ENCODE data around the gene BMAL1. TPM values are rescaled to one million over a fixed set of nuclear protein-coding genes. Genes with fewer than 3 reads are reported as not detected.

BMAL1 gene
- total RNA-seq, 1 donor from 2014 or later, result 18.8 TPM

DNA sequence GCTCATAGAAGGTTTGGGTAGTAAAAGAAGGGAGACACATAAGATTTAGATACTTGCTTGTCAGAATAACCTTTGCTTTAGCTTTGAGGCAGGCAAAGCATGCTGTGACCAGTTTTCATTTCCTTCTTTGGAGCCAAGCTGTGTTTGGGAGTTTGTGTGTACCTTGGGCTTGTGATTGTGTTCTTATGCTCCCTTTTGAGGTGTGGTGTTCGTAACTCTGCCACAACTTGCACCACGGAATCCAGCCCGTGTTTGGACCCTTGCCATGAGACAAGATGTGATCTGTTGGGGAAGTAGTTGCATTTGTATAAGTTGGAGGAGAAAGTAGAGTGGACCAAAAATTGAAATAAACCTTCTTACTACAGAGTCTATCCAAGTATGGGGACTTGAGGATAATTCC is 34.0 kb downstream of the BMAL1 start:
- Histone ChIP-seq H3K4me3 (ENCODE audit: low read length in 3 of 3) (no peak overlapping the region), H3K9me3 (ENCODE audit: control insufficient read depth in 3 of 3, low read length in 3 of 3) (no peaks in the 10 kb centered on the region), H3K9ac (ENCODE audit: low read depth in 1 of 3, low read length in 3 of 3) (no peak overlapping the region), H3K36me3 (ENCODE audit: control insufficient read depth in 3 of 3, insufficient read depth in 3 of 3, low read length in 3 of 3) (peaks cover 0 to 5% (median 1%) of the 10 kb centered on the region in 3 donors), H3K27ac (ENCODE audit: low read depth, low read length) (no peak overlapping the region), H3K27me3 (ENCODE audit: control insufficient read depth in 3 of 3, insufficient read depth in 3 of 3, low read length in 3 of 3) (no peaks in the 10 kb centered on the region), H3K4me1 (ENCODE audit: control insufficient read depth in 3 of 3, insufficient read depth in 3 of 3, low read length in 3 of 3) (peaks cover 47 to 79% (median 52%) of the 10 kb centered on the region in 3 donors)

DNA sequence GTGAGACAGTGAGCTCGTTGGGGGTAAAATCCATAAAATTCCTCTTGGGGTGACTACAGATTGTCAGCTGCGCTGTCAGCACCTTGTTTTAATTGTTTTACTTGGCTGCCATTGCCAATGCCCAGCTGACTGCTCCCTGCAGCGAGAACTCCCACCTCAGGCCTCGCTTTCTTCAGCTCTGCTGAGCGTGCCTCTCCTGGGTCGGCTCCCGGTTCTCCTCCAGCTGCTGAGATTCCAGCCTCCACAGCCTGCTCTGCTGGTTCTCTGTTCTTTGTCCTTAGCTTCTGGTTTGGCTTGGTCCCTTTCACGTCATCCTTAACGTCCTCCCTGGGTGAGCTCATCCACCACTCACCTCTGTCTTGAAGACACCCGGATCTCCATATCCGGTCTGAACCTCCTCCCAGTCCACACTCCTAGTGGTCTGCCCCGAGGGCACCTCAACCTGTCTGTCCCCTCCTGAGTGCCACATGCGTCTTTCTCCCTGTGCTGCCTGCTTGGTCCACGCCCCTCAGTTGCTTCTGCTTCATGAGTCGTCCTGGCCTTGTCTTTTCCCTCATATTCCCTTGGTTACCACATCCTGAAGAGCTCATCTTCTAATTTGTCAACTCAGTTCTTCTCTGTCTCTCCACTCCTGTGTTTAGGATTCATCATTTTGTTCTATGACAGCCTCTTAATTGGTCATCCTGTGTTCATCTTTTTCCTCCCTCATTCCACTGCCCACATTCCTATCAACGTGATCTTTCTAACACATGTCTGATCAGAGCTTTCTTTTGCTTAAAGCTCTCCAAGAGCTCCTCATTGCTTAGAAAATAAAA is 35.6 kb downstream of the BMAL1 start:
- Histone ChIP-seq H3K9me3 (ENCODE audit: control insufficient read depth in 3 of 3, low read length in 3 of 3) (no peaks in the 10 kb centered on the region), H3K36me3 (ENCODE audit: control insufficient read depth in 3 of 3, insufficient read depth in 3 of 3, low read length in 3 of 3) (peaks cover 0 to 5% (median 1%) of the 10 kb centered on the region in 3 donors), H3K27me3 (ENCODE audit: control insufficient read depth in 3 of 3, insufficient read depth in 3 of 3, low read length in 3 of 3) (no peaks in the 10 kb centered on the region), H3K4me3 (ENCODE audit: low read length in 3 of 3) (no peak overlapping the region), H3K9ac (ENCODE audit: low read depth in 1 of 3, low read length in 3 of 3) (no peak overlapping the region), H3K4me1 (ENCODE audit: control insufficient read depth in 3 of 3, insufficient read depth in 3 of 3, low read length in 3 of 3) (peaks cover 45 to 76% (median 48%) of the 10 kb centered on the region in 3 donors), H3K27ac (ENCODE audit: low read depth, low read length) (no peak overlapping the region)

DNA sequence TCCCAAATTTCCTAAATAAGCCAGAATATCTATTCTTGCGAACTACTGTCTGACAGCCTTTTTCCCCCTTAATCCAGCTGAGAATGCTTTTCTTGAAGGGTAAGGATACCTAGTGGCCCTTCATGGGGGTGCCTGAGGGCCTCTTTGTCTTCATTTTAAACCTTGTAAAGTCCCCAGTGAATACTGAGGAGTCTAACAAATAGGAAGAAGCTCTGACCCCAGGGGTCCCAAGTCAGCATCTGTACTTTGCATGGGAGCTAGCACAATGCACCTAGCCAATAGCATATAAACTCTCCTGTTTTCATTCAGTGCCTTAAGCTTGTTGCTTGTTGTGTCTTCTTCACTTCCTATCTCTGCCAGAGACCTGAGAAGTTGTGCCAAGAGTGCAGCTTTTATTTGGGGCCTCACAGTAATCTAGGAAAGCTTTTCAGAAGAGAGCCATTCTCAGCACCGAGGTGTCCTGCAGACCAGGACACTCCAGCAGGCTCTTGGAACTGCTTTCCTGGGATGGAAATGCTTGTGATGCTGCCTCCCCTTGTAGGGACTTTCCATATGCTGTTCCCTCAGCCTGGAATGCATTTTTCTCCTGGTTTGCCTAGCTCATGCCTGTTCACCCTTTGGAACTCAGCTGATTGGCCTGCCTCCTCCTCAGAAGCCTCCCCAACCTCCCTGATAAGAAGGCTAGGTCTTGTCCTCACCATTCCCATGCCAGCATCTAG is 37.2 kb downstream of the BMAL1 start:
- no peaks in the 10 kb centered on the region for H3K27me3 ChIP-seq (ENCODE audit: control insufficient read depth in 3 of 3, insufficient read depth in 3 of 3, low read length in 3 of 3)
- peaks cover 45 to 78% (median 60%) of the 10 kb centered on the region in 3 donors for H3K4me1 ChIP-seq (ENCODE audit: control insufficient read depth in 3 of 3, insufficient read depth in 3 of 3, low read length in 3 of 3)
- H3K27ac ChIP-seq (ENCODE audit: low read depth, low read length), result no peak overlapping the region

DNA sequence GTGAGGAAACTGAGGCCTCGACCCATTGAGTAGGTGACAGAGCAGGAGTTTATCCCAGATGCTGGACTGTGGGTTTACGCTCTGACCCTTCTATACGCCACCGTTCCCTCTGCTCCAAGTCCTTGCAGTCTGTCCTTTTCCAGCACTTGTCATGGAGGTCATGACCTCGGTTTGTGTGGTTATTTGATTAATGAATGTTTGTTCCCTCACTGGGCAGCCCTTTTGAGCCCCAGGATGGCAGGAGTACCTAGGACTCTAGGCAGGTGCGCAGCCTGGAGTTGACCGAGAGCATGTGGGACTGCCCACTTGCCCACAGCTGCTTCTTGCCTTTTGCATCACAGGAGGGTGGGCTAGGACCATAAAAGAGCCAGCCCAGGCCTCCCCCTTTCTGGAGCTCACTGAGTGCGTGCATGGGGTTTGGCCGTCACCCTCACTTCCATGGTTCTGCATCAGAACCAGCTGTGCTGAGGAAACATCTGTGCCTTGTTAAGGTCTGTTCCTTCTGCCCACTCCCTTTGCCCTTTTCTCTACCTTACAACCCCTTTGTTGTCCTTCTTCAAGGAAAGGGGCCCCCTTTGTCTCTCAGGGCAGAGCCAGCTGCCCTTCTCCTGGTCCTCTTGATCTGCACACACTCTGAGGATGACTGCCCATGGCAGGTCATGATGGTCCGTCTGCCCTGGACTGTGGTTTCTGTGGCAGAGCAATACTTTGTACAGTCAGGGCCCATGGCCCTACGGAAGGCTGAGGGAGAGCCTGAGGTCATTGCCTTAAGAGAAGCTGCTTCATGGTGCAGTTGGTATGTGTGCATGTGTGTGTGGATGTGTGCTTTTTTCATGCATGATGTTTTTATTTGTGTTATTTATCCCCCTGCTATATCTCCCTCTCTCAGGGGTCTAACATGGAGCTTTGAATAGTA is 38.2 kb downstream of the BMAL1 start:
- H3K9me3 ChIP-seq (ENCODE audit: control insufficient read depth in 3 of 3, low read length in 3 of 3), result no peaks in the 10 kb centered on the region
- no peak overlapping the region for H3K9ac ChIP-seq (ENCODE audit: low read depth in 1 of 3, low read length in 3 of 3)
- H3K4me1 ChIP-seq (ENCODE audit: control insufficient read depth in 3 of 3, insufficient read depth in 3 of 3, low read length in 3 of 3), result peaks cover 48 to 73% (median 63%) of the 10 kb centered on the region in 3 donors
- no peak overlapping the region for H3K4me3 ChIP-seq (ENCODE audit: low read length in 3 of 3)
- peak overlapping the region; percentile 6 for H3K27ac ChIP-seq (ENCODE audit: low read depth, low read length)
- H3K36me3 ChIP-seq (ENCODE audit: control insufficient read depth in 3 of 3, insufficient read depth in 3 of 3, low read length in 3 of 3), result peaks cover 0 to 5% (median 0%) of the 10 kb centered on the region in 3 donors
- H3K27me3 ChIP-seq (ENCODE audit: control insufficient read depth in 3 of 3, insufficient read depth in 3 of 3, low read length in 3 of 3), result no peaks in the 10 kb centered on the region

More for the DNA sequence above, 37.2 kb downstream of the BMAL1 start:
- no peaks in the 10 kb centered on the region for H3K9me3 ChIP-seq (ENCODE audit: control insufficient read depth in 3 of 3, low read length in 3 of 3)
- peaks cover 0 to 5% (median 1%) of the 10 kb centered on the region in 3 donors for H3K36me3 ChIP-seq (ENCODE audit: control insufficient read depth in 3 of 3, insufficient read depth in 3 of 3, low read length in 3 of 3)
- H3K9ac ChIP-seq (ENCODE audit: low read depth in 1 of 3, low read length in 3 of 3), result no peak overlapping the region
- no peak overlapping the region for H3K4me3 ChIP-seq (ENCODE audit: low read length in 3 of 3)

DNA sequence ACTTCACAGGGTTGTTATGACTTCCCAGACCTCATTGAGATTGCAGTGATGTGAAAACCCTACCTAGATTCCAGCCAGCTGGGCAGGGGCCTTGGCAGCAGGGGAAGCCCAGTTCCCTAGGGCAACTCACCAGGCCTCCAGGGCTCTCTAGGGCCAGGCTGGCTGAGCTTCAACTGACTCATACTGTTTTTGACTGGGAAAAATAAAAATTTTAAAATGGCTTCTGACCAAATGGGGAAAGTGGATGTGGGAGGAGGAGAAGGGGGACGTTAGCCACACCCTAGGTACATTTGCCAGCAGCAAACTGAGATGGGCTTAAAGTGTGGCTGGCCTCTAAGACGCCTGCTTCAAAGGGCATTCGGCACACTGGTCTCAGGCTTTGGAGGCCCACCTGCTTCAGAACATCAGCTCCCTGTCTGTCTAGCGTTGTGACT is 39.0 kb downstream of the BMAL1 start:
- peak overlapping the region in 1 of 3 donors; percentile 36 for H3K9ac ChIP-seq (ENCODE audit: low read depth in 1 of 3, low read length in 3 of 3)
- H3K4me1 ChIP-seq (ENCODE audit: control insufficient read depth in 3 of 3, insufficient read depth in 3 of 3, low read length in 3 of 3), result peaks cover 48 to 66% (median 61%) of the 10 kb centered on the region in 3 donors
- no peaks in the 10 kb centered on the region for H3K9me3 ChIP-seq (ENCODE audit: control insufficient read depth in 3 of 3, low read length in 3 of 3)
- peaks cover 0 to 4% (median 0%) of the 10 kb centered on the region in 3 donors for H3K36me3 ChIP-seq (ENCODE audit: control insufficient read depth in 3 of 3, insufficient read depth in 3 of 3, low read length in 3 of 3)
- no peaks in the 10 kb centered on the region for H3K27me3 ChIP-seq (ENCODE audit: control insufficient read depth in 3 of 3, insufficient read depth in 3 of 3, low read length in 3 of 3)
- peak overlapping the region; percentile 6 for H3K27ac ChIP-seq (ENCODE audit: low read depth, low read length)
- H3K4me3 ChIP-seq (ENCODE audit: low read length in 3 of 3), result no peak overlapping the region

DNA sequence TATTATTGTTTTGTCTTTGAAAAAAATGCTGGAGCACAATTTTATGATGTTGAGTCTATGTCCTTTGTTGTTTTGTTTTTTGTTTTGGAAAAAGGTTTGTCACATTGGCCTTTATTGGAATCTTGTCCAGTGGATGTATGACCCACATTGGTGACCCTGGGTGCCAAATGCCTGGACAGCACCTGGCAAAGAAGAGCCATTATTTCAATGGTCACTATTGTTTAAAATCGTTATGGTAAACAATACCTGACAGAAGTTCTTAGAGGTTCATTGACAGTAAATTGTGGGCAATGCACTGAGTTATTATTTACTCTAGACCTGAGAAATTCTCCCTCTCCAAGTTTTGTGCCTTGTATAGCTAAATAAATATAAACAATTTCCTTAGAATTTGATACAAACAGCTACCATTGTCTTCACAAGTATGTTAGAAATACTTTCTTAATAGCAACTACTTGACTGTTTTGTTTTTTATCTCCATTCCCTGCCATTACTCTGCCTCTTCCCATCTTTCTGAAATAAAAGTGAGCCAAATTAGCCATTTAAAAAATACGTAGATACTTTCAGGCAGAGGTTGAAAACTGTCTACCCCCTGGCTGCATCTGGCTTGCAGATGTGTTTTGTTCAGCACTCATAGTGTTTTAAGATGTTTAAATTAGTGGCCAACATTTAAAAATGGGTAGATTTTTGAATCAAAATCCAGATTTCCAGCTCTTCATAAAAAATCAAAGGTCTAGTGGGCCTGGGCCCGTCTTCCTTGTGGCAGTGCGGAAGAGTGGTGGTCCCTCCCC is 39.9 kb downstream of the BMAL1 start:
- Histone ChIP-seq H3K9ac (ENCODE audit: low read depth in 1 of 3, low read length in 3 of 3) (no peak overlapping the region), H3K4me1 (ENCODE audit: control insufficient read depth in 3 of 3, insufficient read depth in 3 of 3, low read length in 3 of 3) (peaks cover 41 to 64% (median 61%) of the 10 kb centered on the region in 3 donors), H3K4me3 (ENCODE audit: low read length in 3 of 3) (no peak overlapping the region), H3K9me3 (ENCODE audit: control insufficient read depth in 3 of 3, low read length in 3 of 3) (no peaks in the 10 kb centered on the region), H3K27me3 (ENCODE audit: control insufficient read depth in 3 of 3, insufficient read depth in 3 of 3, low read length in 3 of 3) (no peaks in the 10 kb centered on the region), H3K27ac (ENCODE audit: low read depth, low read length) (no peak overlapping the region), H3K36me3 (ENCODE audit: control insufficient read depth in 3 of 3, insufficient read depth in 3 of 3, low read length in 3 of 3) (peaks cover 0 to 2% (median 0%) of the 10 kb centered on the region in 3 donors)

DNA sequence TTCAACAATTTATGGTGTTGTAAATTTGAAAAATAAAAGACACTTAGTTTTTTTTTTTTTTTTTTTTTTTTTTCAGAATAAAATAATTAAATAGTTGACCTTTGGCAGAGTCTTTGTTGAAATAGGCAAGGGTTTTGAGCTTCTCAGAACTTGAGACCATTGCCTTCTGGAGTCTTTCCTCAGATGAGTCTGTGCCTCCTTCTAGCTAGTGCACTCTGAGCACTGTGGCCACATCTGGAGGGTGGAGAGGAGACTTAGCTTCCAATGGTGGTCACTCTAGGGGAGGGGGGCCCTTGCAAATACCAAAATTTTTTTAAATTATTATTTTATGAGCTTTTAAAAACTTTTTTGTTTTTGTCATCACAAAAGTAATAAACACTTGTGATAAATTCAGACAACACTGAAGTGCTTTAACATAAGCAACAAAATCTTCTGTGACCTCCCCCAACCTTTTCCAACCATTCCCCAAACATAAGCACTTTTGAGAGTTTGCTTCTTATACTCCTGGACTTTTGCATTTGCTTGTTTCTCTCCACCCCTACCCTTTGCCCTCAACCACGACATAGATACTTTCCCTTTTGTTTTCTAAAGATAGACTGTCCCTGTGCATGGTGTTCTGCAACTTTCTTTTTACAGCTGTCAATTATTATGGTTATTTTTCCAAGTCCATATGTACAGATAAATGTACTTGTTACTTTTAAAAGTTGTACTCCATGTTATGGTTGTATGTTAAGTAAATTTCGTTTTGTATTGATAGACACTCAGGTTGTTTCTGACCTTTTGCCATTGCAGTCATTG is 41.1 kb downstream of the BMAL1 start:
- Histone ChIP-seq H3K4me3 (ENCODE audit: low read length in 3 of 3) (no peak overlapping the region), H3K4me1 (ENCODE audit: control insufficient read depth in 3 of 3, insufficient read depth in 3 of 3, low read length in 3 of 3) (peaks cover 37 to 59% (median 58%) of the 10 kb centered on the region in 3 donors), H3K27ac (ENCODE audit: low read depth, low read length) (no peak overlapping the region), H3K9ac (ENCODE audit: low read depth in 1 of 3, low read length in 3 of 3) (no peak overlapping the region), H3K36me3 (ENCODE audit: control insufficient read depth in 3 of 3, insufficient read depth in 3 of 3, low read length in 3 of 3) (no peaks in the 10 kb centered on the region), H3K9me3 (ENCODE audit: control insufficient read depth in 3 of 3, low read length in 3 of 3) (no peaks in the 10 kb centered on the region), H3K27me3 (ENCODE audit: control insufficient read depth in 3 of 3, insufficient read depth in 3 of 3, low read length in 3 of 3) (no peaks in the 10 kb centered on the region)

DNA sequence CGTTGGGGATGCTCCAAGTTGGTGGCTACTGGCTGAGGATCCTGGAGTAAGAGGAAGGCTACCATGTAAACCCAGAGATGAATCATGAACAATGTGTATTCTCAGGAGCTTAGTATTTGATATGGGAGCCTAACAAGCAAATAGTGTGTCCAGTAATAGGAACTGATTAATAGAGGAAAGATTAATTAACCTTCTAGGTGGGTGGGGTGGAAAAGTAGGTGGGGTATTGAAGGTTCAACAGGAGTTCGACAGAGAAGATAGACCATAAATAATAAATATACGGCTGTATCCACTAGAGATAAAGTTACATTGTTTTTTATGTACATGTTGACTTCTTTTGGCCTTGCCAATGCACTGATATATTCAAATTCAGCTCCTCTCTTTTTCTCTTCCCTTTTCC is 43.1 kb downstream of the BMAL1 start:
- no peak overlapping the region for H3K9ac ChIP-seq (ENCODE audit: low read depth in 1 of 3, low read length in 3 of 3)
- H3K4me3 ChIP-seq (ENCODE audit: low read length in 3 of 3), result no peak overlapping the region
- H3K36me3 ChIP-seq (ENCODE audit: control insufficient read depth in 3 of 3, insufficient read depth in 3 of 3, low read length in 3 of 3), result no peaks in the 10 kb centered on the region
- H3K27ac ChIP-seq (ENCODE audit: low read depth, low read length), result no peak overlapping the region
- H3K4me1 ChIP-seq (ENCODE audit: control insufficient read depth in 3 of 3, insufficient read depth in 3 of 3, low read length in 3 of 3), result peaks cover 33 to 53% (median 51%) of the 10 kb centered on the region in 3 donors
- no peaks in the 10 kb centered on the region for H3K27me3 ChIP-seq (ENCODE audit: control insufficient read depth in 3 of 3, insufficient read depth in 3 of 3, low read length in 3 of 3)
- H3K9me3 ChIP-seq (ENCODE audit: control insufficient read depth in 3 of 3, low read length in 3 of 3), result no peaks in the 10 kb centered on the region

Measured in skeletal muscle tissue (tissue), 4 donors.